Measurements from ENCODE around the gene SLC16A12.

Gene SLC16A12

DNA sequence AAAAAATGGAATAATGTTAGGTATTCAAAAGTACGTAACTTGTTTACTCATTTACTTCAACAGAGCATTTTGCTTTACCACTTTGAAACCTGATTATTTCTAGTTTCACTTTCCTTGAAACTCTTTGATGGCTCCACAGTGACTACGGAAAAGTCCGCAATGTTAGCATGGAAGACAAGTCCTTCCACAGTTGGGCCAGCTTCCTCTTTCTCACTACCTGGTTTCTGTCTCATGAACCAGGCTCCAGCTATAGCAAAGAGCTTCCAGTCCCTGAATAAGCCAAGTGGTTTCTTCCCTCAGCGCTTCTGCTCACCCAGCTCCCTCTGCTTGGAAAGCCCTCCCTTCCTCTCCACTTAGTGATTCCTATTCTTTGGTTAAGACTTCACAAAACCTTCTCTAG lies 44.8 kb upstream of the SLC16A12 start:
- Histone ChIP-seq H3K9me3 (ENCODE audit: control insufficient read depth, insufficient read depth, low read depth, low read length) (no peaks in the 10 kb centered on the region), H3K36me3 (ENCODE audit: control insufficient read depth in 2 of 2, insufficient read depth in 1 of 2, low read length in 2 of 2) (peaks cover 0 to 6% of the 10 kb centered on the region in 2 experiments; a peak in 1 of 3 replicates), H3K4me3 (ENCODE audit: low read depth, low read length) (no peak overlapping the region), H3K4me1 (ENCODE audit: control insufficient read depth, insufficient read depth, low read length) (no peaks in the 10 kb centered on the region), H3K27ac (ENCODE audit: extremely low read depth, low read depth, low read length) (no peak overlapping the region)
- TF ChIP-seq SCRT2 (tag by site-specific recombination; IDR thresholded peaks at IDR 0.05): no peak
- TF ChIP-seq, protein P1, sequence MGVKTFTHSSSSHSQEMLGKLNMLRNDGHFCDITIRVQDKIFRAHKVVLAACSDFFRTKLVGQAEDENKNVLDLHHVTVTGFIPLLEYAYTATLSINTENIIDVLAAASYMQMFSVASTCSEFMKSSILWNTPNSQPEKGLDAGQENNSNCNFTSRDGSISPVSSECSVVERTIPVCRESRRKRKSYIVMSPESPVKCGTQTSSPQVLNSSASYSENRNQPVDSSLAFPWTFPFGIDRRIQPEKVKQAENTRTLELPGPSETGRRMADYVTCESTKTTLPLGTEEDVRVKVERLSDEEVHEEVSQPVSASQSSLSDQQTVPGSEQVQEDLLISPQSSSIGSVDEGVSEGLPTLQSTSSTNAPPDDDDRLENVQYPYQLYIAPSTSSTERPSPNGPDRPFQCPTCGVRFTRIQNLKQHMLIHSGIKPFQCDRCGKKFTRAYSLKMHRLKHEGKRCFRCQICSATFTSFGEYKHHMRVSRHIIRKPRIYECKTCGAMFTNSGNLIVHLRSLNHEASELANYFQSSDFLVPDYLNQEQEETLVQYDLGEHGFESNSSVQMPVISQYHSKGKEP (tag by site-specific recombination; IDR thresholded peaks at IDR 0.05): no peak
- no peak for TF ChIP-seq ZNF423 (tag by site-specific recombination; IDR thresholded peaks at IDR 0.05)
- TF ChIP-seq ZFP3 (tag by site-specific recombination; IDR thresholded peaks at IDR 0.05; ENCODE audit: low read depth): no peak
- no peak for TF ChIP-seq TRIM28 (IDR thresholded peaks at IDR 0.05; ENCODE audit: borderline replicate concordance, low read length)
- TF ChIP-seq ZNF391 (tag by site-specific recombination; IDR thresholded peaks at IDR 0.05; ENCODE audit: borderline replicate concordance, low read depth): no peak
- TF ChIP-seq ZSCAN16 (tag by site-specific recombination; IDR thresholded peaks at IDR 0.05): no peak
- no peak for TF ChIP-seq ZSCAN30 (tag by site-specific recombination; IDR thresholded peaks at IDR 0.05)
- TF ChIP-seq GLI2 (tag by site-specific recombination; IDR thresholded peaks at IDR 0.05; ENCODE audit: borderline replicate concordance, low read depth): no peak
- TF ChIP-seq ZEB2 (tag by site-specific recombination; IDR thresholded peaks at IDR 0.05): no peak
- TF ChIP-seq KLF10 (tag by site-specific recombination; IDR thresholded peaks at IDR 0.05): no peak
- TF ChIP-seq ZFP41 (tag by site-specific recombination; IDR thresholded peaks at IDR 0.05; ENCODE audit: borderline replicate concordance): no peak
- TF ChIP-seq, protein P2, sequence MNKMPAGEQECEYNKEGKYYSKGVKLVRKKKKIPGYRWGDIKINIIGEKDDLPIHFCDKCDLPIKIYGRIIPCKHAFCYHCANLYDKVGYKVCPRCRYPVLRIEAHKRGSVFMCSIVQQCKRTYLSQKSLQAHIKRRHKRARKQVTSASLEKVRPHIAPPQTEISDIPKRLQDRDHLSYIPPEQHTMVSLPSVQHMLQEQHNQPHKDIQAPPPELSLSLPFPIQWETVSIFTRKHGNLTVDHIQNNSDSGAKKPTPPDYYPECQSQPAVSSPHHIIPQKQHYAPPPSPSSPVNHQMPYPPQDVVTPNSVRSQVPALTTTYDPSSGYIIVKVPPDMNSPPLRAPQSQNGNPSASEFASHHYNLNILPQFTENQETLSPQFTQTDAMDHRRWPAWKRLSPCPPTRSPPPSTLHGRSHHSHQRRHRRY (tag by site-specific recombination; IDR thresholded peaks at IDR 0.05): no peak
- no peak for TF ChIP-seq ZNF10 (tag by site-specific recombination; IDR thresholded peaks at IDR 0.05)
- CTCF ChIA-PET: interaction anchor here (1.4 kb wide), 1 partner anchor 18 kb away, joined by 5 read pairs; no protein-coding TSS in a partner anchor
- POLR2A ChIA-PET: no interaction called here

DNA sequence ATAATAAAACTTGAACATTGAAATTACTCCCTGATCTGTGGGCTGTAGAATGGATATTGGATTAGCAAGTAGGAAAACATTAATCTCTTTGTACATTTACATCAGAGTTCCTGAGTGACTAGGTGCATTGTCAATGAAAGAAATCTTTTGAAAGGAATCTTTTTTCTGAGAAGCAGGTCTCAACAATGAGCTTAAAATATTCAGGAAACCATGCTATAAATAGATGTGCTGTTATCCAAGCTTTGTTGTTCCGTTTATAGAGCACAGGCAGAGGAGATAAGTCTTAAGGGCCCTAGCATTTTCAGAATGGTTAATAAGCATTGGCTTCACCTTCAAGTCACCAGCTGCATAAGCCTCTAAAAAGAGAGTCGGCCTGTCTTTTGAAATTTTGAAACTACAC lies 41.3 kb upstream of the SLC16A12 start:
- TF ChIP-seq WT1 (tag by site-specific recombination; IDR thresholded peaks at IDR 0.05) (no peak), ZNF707 (tag by site-specific recombination; IDR thresholded peaks at IDR 0.05) (no peak), ZNF529 (tag by site-specific recombination; IDR thresholded peaks at IDR 0.05; ENCODE audit: insufficient replicate concordance) (no peak), MYNN (tag by site-specific recombination; IDR thresholded peaks at IDR 0.05; ENCODE audit: borderline replicate concordance) (no peak)
- TF ChIP-seq, protein P3, sequence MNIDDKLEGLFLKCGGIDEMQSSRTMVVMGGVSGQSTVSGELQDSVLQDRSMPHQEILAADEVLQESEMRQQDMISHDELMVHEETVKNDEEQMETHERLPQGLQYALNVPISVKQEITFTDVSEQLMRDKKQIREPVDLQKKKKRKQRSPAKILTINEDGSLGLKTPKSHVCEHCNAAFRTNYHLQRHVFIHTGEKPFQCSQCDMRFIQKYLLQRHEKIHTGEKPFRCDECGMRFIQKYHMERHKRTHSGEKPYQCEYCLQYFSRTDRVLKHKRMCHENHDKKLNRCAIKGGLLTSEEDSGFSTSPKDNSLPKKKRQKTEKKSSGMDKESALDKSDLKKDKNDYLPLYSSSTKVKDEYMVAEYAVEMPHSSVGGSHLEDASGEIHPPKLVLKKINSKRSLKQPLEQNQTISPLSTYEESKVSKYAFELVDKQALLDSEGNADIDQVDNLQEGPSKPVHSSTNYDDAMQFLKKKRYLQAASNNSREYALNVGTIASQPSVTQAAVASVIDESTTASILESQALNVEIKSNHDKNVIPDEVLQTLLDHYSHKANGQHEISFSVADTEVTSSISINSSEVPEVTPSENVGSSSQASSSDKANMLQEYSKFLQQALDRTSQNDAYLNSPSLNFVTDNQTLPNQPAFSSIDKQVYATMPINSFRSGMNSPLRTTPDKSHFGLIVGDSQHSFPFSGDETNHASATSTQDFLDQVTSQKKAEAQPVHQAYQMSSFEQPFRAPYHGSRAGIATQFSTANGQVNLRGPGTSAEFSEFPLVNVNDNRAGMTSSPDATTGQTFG (tag by site-specific recombination; IDR thresholded peaks at IDR 0.05; ENCODE audit: borderline replicate concordance): no peak
- TF ChIP-seq, protein P4, sequence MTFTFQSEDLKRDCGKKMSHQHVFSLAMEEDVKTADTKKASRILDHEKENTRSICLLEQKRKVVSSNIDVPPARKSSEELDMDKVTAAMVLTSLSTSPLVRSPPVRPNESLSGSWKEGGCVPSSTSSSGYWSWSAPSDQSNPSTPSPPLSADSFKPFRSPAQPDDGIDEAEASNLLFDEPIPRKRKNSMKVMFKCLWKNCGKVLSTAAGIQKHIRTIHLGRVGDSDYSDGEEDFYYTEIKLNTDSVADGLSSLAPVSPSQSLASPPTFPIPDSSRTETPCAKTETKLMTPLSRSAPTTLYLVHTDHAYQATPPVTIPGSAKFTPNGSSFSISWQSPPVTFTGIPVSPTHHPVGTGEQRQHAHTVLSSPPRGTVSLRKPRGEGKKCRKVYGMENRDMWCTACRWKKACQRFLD (tag by site-specific recombination; IDR thresholded peaks at IDR 0.05): no peak

More for the DNA sequence above, 41.3 kb upstream of the SLC16A12 start:
- Histone ChIP-seq H3K4me1 (ENCODE audit: control insufficient read depth, insufficient read depth, low read length) (no peaks in the 10 kb centered on the region), H3K9me3 (ENCODE audit: control insufficient read depth, insufficient read depth, low read depth, low read length) (no peaks in the 10 kb centered on the region), H3K36me3 (ENCODE audit: control insufficient read depth in 2 of 2, insufficient read depth in 1 of 2, low read length in 2 of 2) (no peaks in the 10 kb centered on the region), H3K27ac (ENCODE audit: extremely low read depth, low read depth, low read length) (no peak overlapping the region), H3K4me3 (ENCODE audit: low read depth, low read length) (no peak overlapping the region)
- ChIA-PET CTCF (no interaction called here), POLR2A (no interaction called here)
